SU-DHL-6 (cell line): ENCODE results near the gene SMAP2.

Source experiments
- EZH2phosphoT487 ChIP-seq: fragments of 200-600 bp; sonication (generic), shearing (Covaris generic); conservative IDR thresholded peaks from 2 replicates; pipeline ENCODE4 v1.6.1; 2018; ENCODE audit warnings: mild to moderate bottlenecking, antibody characterized with exemption, low read length, moderate library complexity, mixed read lengths
- TF ChIP-seq, protein P1 (sequence below): fragments of 200-600 bp; sonication (generic); IDR thresholded peaks from one replicate; pipeline ENCODE4 v1.5.1; 2017; ENCODE audit warnings: antibody characterized with exemption, mild to moderate bottlenecking, low read length, moderate library complexity; ENCODE audit not compliant: insufficient read depth, poor library complexity, severe bottlenecking

DNA sequence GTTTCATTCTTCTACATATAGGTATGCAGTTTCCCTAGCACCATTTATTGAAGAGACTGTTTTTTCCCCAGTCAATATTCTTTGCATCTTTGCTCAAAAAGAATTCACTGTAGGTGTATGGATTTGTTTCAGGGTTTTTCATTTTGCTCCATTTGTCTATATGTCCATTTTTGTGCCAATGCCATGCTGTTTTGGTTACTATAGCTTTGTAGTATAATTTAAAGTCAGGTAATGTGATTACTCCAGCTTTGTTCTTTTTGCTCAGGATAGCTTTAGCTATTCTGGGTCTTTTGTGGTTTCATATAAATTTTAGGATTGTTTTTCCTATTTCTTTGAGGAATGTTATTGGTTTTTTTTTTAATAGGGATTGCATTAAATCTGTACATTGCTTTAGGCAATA lies 15.9 kb upstream of the SMAP2 start:
- TF ChIP-seq, protein P1, sequence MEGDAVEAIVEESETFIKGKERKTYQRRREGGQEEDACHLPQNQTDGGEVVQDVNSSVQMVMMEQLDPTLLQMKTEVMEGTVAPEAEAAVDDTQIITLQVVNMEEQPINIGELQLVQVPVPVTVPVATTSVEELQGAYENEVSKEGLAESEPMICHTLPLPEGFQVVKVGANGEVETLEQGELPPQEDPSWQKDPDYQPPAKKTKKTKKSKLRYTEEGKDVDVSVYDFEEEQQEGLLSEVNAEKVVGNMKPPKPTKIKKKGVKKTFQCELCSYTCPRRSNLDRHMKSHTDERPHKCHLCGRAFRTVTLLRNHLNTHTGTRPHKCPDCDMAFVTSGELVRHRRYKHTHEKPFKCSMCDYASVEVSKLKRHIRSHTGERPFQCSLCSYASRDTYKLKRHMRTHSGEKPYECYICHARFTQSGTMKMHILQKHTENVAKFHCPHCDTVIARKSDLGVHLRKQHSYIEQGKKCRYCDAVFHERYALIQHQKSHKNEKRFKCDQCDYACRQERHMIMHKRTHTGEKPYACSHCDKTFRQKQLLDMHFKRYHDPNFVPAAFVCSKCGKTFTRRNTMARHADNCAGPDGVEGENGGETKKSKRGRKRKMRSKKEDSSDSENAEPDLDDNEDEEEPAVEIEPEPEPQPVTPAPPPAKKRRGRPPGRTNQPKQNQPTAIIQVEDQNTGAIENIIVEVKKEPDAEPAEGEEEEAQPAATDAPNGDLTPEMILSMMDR: no peak
- no peak for TF ChIP-seq EZH2phosphoT487
